Gastrocnemius medialis (tissue), 4 donors: ENCODE data around the gene ATP13A3.

ENCODE experiments used
- CTCF ChIP-seq, 5 experiments: fragments of 450-650 bp in 3 of 5; fragments of 200-600 bp in 2 of 5; sonication (generic) in 2 of 5; IDR thresholded peaks in 4 of 5; conservative IDR thresholded peaks in 1 of 5; 1 replicate in 4 of 5; 2 replicates in 1 of 5; pipeline ENCODE4 v1.5.1; 2016 to 2019; ENCODE audit warnings: antibody characterized with exemption in 5 of 5, mild to moderate bottlenecking in 3 of 5, moderate library complexity in 3 of 5
- POLR2A ChIP-seq, 2 donors: fragments of 450-650 bp; IDR thresholded peaks; one replicate each; pipeline ENCODE4 v1.6.1; 2017; ENCODE audit warnings: antibody characterized with exemption in 2 of 2, mild to moderate bottlenecking in 2 of 2, moderate library complexity in 2 of 2

GRCh38 chr3:194365526-194365925, 121.3 kb downstream of the ATP13A3 start:
- no peak for TF ChIP-seq CTCF (IDR thresholded peaks at IDR 0.05 in 4 of 5, conservative IDR thresholded peaks at IDR 0.05 in 1 of 5)
- no peak for TF ChIP-seq POLR2A (IDR thresholded peaks at IDR 0.05)
